Suprapubic skin (tissue), 4 donors: ENCODE results near the gene FER. TPM values are rescaled to one million over a fixed set of nuclear protein-coding genes. Genes with fewer than 3 reads are reported as not detected.

Source experiments
- DNase-seq, 2 donors: peaks; one replicate each; pipeline ENCODE4 v3.0.0-alpha.2; 2019; ENCODE audit warnings: low spot score in 2 of 2
- H3K27ac ChIP-seq: fragments of 200-600 bp; sonication (generic); one replicate; pipeline ENCODE4 v1.5.1; 2019
- H3K27me3 ChIP-seq: fragments of 200-600 bp; sonication (generic); one replicate; pipeline ENCODE4 v1.5.1; 2019
- H3K36me3 ChIP-seq: fragments of 200-600 bp; sonication (generic); one replicate; pipeline ENCODE4 v1.5.1; 2019
- H3K4me1 ChIP-seq: fragments of 200-600 bp; sonication (generic); one replicate; pipeline ENCODE4 v1.5.1; 2019
- H3K4me3 ChIP-seq: fragments of 200-600 bp; sonication (generic); one replicate; pipeline ENCODE4 v1.5.1; 2019; ENCODE audit warnings: mild to moderate bottlenecking
- H3K9me3 ChIP-seq: fragments of 200-600 bp; sonication (generic); one replicate; pipeline ENCODE4 v1.5.1; 2019
- CTCF ChIP-seq, 2 donors: fragments of 200-600 bp in 1 of 2; fragments of 450-650 bp in 1 of 2; sonication (generic) in 1 of 2; IDR thresholded peaks; one replicate each; pipeline ENCODE4 v1.5.1; 2016 to 2019; ENCODE audit warnings: antibody characterized with exemption in 2 of 2, mild to moderate bottlenecking in 1 of 2, moderate library complexity in 1 of 2
- EP300 ChIP-seq: sonication (generic); formaldehyde crosslinking; IDR thresholded peaks from one replicate; pipeline ENCODE4 v1.6.1; 2017; ENCODE audit warnings: antibody characterized with exemption
- POLR2A ChIP-seq, 2 donors: fragments of 450-650 bp; IDR thresholded peaks; one replicate each; pipeline ENCODE4 v1.6.1; 2017; ENCODE audit warnings: antibody characterized with exemption in 2 of 2, mild to moderate bottlenecking in 2 of 2, moderate library complexity in 2 of 2
- POLR2AphosphoS5 ChIP-seq, 3 donors: sonication (generic); formaldehyde crosslinking; IDR thresholded peaks; one replicate each; pipeline ENCODE4 v1.6.1; 2017; ENCODE audit warnings: antibody characterized with exemption in 3 of 3
- WGBS: methylation state at CpG from one replicate; pipeline ENCODE4 v1.1.5; 2018; 5-methylcytosine and 5-hydroxymethylcytosine counted together
- total RNA-seq, 4 donors: library from RNA; depleted of rRNA; stranded (reverse); fragments of >200 nt; gene quantifications; one replicate each; pipeline ENCODE4 v1.1.0, GENCODE V29; 2016

The FER gene
- total RNA-seq, 4 donors from 2014 or later: 16.1 to 29.9 (median 23.3) TPM

GRCh38 chr5:109199799-109200620 lies 452.3 kb downstream of the FER start:
- H3K4me3 ChIP-seq: no peak overlapping the region
- H3K27ac ChIP-seq: peak overlapping the region; percentile 29
- WGBS: 53% methylated on average over 5 of the region's 5 CpGs
- TF ChIP-seq CTCF (IDR thresholded peaks at IDR 0.05): no peak
- TF ChIP-seq POLR2AphosphoS5 (IDR thresholded peaks at IDR 0.05): no peak
- no peak for TF ChIP-seq EP300
- no peak for TF ChIP-seq POLR2A (IDR thresholded peaks at IDR 0.05)
- peaks cover 3% of the 10 kb centered on the region for H3K4me1 ChIP-seq
- no peak for DNase-seq
- H3K36me3 ChIP-seq: no peaks in the 10 kb centered on the region
- H3K9me3 ChIP-seq: peaks cover 11% of the 10 kb centered on the region
- no peaks in the 10 kb centered on the region for H3K27me3 ChIP-seq

- no peak overlapping the region for H3K4me3 ChIP-seq
- H3K27ac ChIP-seq: no peak overlapping the region
- no peaks in the 10 kb centered on the region for H3K27me3 ChIP-seq
- 84% methylated on average over 3 of the region's 3 CpGs for WGBS
- H3K36me3 ChIP-seq: no peaks in the 10 kb centered on the region
- H3K4me1 ChIP-seq: no peaks in the 10 kb centered on the region
- no peak for DNase-seq
- no peak for TF ChIP-seq POLR2AphosphoS5 (IDR thresholded peaks at IDR 0.05)
- TF ChIP-seq CTCF (IDR thresholded peaks at IDR 0.05): no peak
- TF ChIP-seq EP300: no peak
- no peak for TF ChIP-seq POLR2A (IDR thresholded peaks at IDR 0.05)
- H3K9me3 ChIP-seq: no peaks in the 10 kb centered on the region
Observed at GRCh38 chr5:109215040-109215439, 467.3 kb downstream of the FER start.

- H3K4me3 ChIP-seq: no peak overlapping the region
- no peaks in the 10 kb centered on the region for H3K4me1 ChIP-seq
- TF ChIP-seq POLR2A (IDR thresholded peaks at IDR 0.05) (no peak), CTCF (IDR thresholded peaks at IDR 0.05) (no peak), EP300 (no peak), POLR2AphosphoS5 (IDR thresholded peaks at IDR 0.05) (no peak)
- H3K27ac ChIP-seq: no peak overlapping the region
- 54% methylated on average over 4 of the region's 4 CpGs for WGBS
- no peaks in the 10 kb centered on the region for H3K27me3 ChIP-seq
- no peaks in the 10 kb centered on the region for H3K36me3 ChIP-seq
- DNase-seq: no peak
- no peaks in the 10 kb centered on the region for H3K9me3 ChIP-seq
Observed at GRCh38 chr5:109218818-109219217, 471.1 kb downstream of the FER start.

GRCh38 chr5:109223531-109223930 lies 475.8 kb downstream of the FER start:
- DNase-seq: no peak
- Histone ChIP-seq H3K27me3 (no peaks in the 10 kb centered on the region), H3K9me3 (no peaks in the 10 kb centered on the region), H3K36me3 (no peaks in the 10 kb centered on the region), H3K27ac (no peak overlapping the region), H3K4me3 (no peak overlapping the region), H3K4me1 (no peaks in the 10 kb centered on the region)
- 82% methylated on average over 9 of the region's 9 CpGs for WGBS
- TF ChIP-seq POLR2A (IDR thresholded peaks at IDR 0.05) (no peak), POLR2AphosphoS5 (IDR thresholded peaks at IDR 0.05) (no peak), EP300 (no peak), CTCF (IDR thresholded peaks at IDR 0.05) (no peak)

GRCh38 chr5:109224276-109224882 lies 476.7 kb downstream of the FER start:
- no peaks in the 10 kb centered on the region for H3K9me3 ChIP-seq
- H3K4me1 ChIP-seq: no peaks in the 10 kb centered on the region
- no peak overlapping the region for H3K4me3 ChIP-seq
- WGBS: 82% methylated on average over 4 of the region's 4 CpGs
- H3K36me3 ChIP-seq: no peaks in the 10 kb centered on the region
- DNase-seq: no peak
- TF ChIP-seq CTCF (IDR thresholded peaks at IDR 0.05): no peak
- TF ChIP-seq EP300: no peak
- no peak for TF ChIP-seq POLR2A (IDR thresholded peaks at IDR 0.05)
- TF ChIP-seq POLR2AphosphoS5 (IDR thresholded peaks at IDR 0.05): no peak
- no peaks in the 10 kb centered on the region for H3K27me3 ChIP-seq
- H3K27ac ChIP-seq: no peak overlapping the region
